Body of pancreas (tissue), 4 donors: ENCODE data around the gene RNF130. TPM values are rescaled to one million over a fixed set of nuclear protein-coding genes. Genes with fewer than 3 reads are reported as not detected.
A peak's percentile ranks its signal among the peaks of the same experiment; 100 is the strongest.

Source experiments
- ATAC-seq: fragments of 150-250 bp; one replicate; pipeline ENCODE4 v1.9.1; 2016
- DNase-seq, 4 donors: peaks; one replicate each; pipeline ENCODE4 v3.0.0-alpha.2; 2019
- H3K27ac ChIP-seq, 4 donors: fragments of 200-600 bp; sonication (generic); 1 replicate in 3 of 4; 2 replicates in 1 of 4; pipeline versions ENCODE4 v1.5.1 to v1.6.1; 2016 to 2019; ENCODE audit warnings: mild to moderate bottlenecking in 1 of 4, mixed read lengths in 1 of 4, moderate library complexity in 1 of 4
- H3K27me3 ChIP-seq, 2 donors: fragments of 200-600 bp; sonication (generic); one replicate each; pipeline ENCODE4 v1.6.0; 2016; ENCODE audit warnings: mild to moderate bottlenecking in 1 of 2
- H3K36me3 ChIP-seq, 2 donors: fragments of 200-600 bp; sonication (generic); replicated peaks in 1 of 2; 2 replicates each; pipeline ENCODE4 v1.5.1; 2016; ENCODE audit warnings: low read depth in 2 of 2; ENCODE audit not compliant: insufficient read depth in 1 of 2
- H3K4me1 ChIP-seq: fragments of 200-600 bp; sonication (generic); one replicate; pipeline ENCODE4 v1.6.0; 2016
- H3K4me3 ChIP-seq, 2 donors: fragments of 200-600 bp; sonication (generic); 1 replicate in 1 of 2; 2 replicates in 1 of 2; pipeline ENCODE4 v1.5.1; 2016 to 2019
- H3K9me3 ChIP-seq, 3 donors: fragments of 200-600 bp; sonication (generic); 1 replicate in 2 of 3; 2 replicates in 1 of 3; pipeline ENCODE4 v1.5.1; 2016
- POLR2A ChIP-seq, 3 donors: fragments of 450-650 bp; IDR thresholded peaks; one replicate each; pipeline ENCODE4 v1.6.1; 2016; ENCODE audit warnings: antibody characterized with exemption in 3 of 3, mild to moderate bottlenecking in 2 of 3
- WGBS, 2 donors: methylation state at CpG; one replicate each; pipeline ENCODE4 v1.1.5; 2017; 5-methylcytosine and 5-hydroxymethylcytosine counted together
- intact Hi-C: fragments of 100-400 bp; cut with DNase I; formaldehyde crosslinking; loops from one replicate; pipeline ENCODE4 v1.15.1; 2023
- total RNA-seq, 2 donors: library from RNA; depleted of rRNA; stranded (reverse); fragments of >200 nt; gene quantifications; one replicate each; pipeline ENCODE4 v1.1.0, GENCODE V29; 2016
- TF ChIP-seq, protein P1 (sequence below), 7 experiments: fragments of 450-650 bp in 4 of 7; fragments of 200-600 bp in 3 of 7; sonication (generic) in 3 of 7; IDR thresholded peaks; one replicate each; pipeline ENCODE4 v1.5.1; 2016 to 2019; ENCODE audit warnings: antibody characterized with exemption in 7 of 7

The RNF130 gene
- total RNA-seq, 2 donors from 2014 or later: 32.3 to 58.9 TPM

DNA sequence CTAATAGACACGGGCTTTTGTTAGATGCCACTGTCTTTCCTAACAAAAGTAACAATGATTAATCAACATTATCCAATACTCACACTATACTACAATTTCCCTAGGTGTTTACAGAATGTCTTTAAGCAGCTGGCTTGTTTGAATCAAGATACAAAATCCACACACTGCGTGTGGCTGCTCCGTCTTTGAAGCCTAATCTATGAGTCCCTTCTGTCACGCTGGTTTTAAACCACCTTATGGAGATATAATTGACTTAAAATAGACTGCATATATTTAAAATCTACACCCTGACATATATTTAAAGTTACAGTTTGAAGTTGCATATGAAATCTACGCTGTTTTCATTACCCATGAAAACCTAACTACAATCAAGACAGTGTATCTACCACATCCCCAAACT is 89.9 kb downstream of the RNF130 start:
- H3K27me3 ChIP-seq: no peaks in the 10 kb centered on the region
- H3K4me3 ChIP-seq: no peak overlapping the region
- no peaks in the 10 kb centered on the region for H3K9me3 ChIP-seq
- H3K4me1 ChIP-seq: no peaks in the 10 kb centered on the region
- no peak for ATAC-seq
- H3K36me3 ChIP-seq: peaks cover 0 to 10% of the 10 kb centered on the region in 2 donors
- TF ChIP-seq, protein P1, sequence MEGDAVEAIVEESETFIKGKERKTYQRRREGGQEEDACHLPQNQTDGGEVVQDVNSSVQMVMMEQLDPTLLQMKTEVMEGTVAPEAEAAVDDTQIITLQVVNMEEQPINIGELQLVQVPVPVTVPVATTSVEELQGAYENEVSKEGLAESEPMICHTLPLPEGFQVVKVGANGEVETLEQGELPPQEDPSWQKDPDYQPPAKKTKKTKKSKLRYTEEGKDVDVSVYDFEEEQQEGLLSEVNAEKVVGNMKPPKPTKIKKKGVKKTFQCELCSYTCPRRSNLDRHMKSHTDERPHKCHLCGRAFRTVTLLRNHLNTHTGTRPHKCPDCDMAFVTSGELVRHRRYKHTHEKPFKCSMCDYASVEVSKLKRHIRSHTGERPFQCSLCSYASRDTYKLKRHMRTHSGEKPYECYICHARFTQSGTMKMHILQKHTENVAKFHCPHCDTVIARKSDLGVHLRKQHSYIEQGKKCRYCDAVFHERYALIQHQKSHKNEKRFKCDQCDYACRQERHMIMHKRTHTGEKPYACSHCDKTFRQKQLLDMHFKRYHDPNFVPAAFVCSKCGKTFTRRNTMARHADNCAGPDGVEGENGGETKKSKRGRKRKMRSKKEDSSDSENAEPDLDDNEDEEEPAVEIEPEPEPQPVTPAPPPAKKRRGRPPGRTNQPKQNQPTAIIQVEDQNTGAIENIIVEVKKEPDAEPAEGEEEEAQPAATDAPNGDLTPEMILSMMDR (IDR thresholded peaks at IDR 0.05): no peak
- no peak for TF ChIP-seq POLR2A (IDR thresholded peaks at IDR 0.05)
- intact Hi-C loops: loop anchor here (5.0 kb wide), 1 partner anchor 116 kb away; no protein-coding TSS in a partner anchor
- DNase-seq: no peak
- 70 to 75% methylated on average over 5 of the region's 5 CpGs for whole genome bisulfite sequencing, 2 donors
- no peak overlapping the region for H3K27ac ChIP-seq

DNA sequence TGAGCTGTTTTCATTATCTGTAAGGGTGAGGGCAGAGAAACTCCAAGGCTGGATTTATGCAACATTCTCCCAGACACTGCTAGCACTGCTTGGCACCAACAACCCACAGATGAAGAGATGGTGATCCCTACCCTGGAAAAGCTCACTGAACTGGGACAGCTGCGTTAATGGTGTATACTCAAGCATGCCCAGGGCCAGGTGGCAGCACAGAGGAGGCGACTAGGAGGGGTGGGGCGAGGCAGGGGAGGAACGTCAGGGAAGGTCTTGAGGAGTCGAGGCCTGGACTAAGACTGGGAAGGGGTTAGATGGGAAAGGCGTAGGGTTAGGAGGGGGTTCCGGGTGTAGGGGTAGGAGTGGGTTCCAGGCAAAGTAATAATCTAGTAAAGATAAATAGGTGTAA is 90.8 kb downstream of the RNF130 start:
- intact Hi-C loops: loop anchor here (5.0 kb wide), 1 partner anchor 117 kb away; no protein-coding TSS in a partner anchor
- TF ChIP-seq, protein P1 (IDR thresholded peaks at IDR 0.05): no peak
- TF ChIP-seq POLR2A (IDR thresholded peaks at IDR 0.05): no peak
- Histone ChIP-seq H3K4me1 (no peaks in the 10 kb centered on the region), H3K27ac (no peak overlapping the region), H3K4me3 (no peak overlapping the region), H3K36me3 (peaks cover 0 to 10% of the 10 kb centered on the region in 2 donors), H3K9me3 (no peaks in the 10 kb centered on the region), H3K27me3 (no peaks in the 10 kb centered on the region)
- ATAC-seq (no peak), DNase-seq (no peak)
- 90% methylated on average over 7 of the region's 7 CpGs for WGBS, 2 donors

DNA sequence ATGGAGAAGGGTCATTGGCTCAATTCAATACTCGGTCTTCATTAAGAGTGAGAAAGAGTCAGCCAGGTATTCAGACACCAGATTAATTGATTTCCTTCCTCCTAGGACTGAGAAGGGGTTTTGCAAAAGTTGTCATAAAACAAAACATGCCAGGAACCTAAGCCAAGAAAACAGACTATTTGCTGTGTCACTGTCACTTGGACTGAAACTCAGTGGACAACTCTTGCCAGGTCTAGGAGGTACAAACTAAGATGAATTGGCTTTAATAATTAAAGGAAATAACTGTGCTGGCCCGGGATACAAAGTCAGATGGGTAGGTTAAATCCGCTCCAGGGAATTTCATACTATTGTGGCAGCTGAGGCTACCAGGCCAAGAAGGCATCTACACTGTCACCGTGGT is 92.8 kb downstream of the RNF130 start:
- H3K4me1 ChIP-seq: no peaks in the 10 kb centered on the region
- no peaks in the 10 kb centered on the region for H3K27me3 ChIP-seq
- peaks cover 0 to 10% of the 10 kb centered on the region in 2 donors for H3K36me3 ChIP-seq
- H3K4me3 ChIP-seq: no peak overlapping the region
- intact Hi-C loops: no loop called here
- ATAC-seq (no peak), DNase-seq (no peak)
- WGBS, 2 donors: 68 to 75% methylated on average over 4 of the region's 4 CpGs
- H3K9me3 ChIP-seq: no peaks in the 10 kb centered on the region
- TF ChIP-seq, protein P1 (IDR thresholded peaks at IDR 0.05): no peak
- no peak overlapping the region for H3K27ac ChIP-seq

DNA sequence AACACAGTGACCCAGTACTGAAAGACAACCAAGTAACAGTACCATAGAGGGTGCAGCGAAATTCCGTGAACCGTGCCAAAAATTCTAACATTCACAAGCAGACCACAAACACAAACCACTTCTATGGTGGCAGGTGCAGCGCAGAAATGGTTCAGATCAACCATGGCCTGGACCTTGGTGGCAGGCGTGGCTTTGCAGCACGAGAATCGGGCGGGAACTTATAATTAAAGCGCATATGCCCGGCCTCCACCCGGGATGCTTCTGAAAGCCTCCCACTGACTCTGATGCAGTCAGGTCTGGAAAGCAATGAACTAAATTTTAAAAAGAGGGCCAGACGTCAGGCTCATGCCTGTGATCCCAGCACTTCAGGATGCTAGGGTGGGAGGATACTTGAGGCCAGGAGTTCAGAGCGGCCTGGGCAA is 95.8 kb downstream of the RNF130 start:
- no peak overlapping the region for H3K27ac ChIP-seq
- H3K36me3 ChIP-seq: peaks cover 0 to 10% of the 10 kb centered on the region in 2 donors
- intact Hi-C loops: no loop called here
- ATAC-seq (no peak), DNase-seq (no peak)
- H3K27me3 ChIP-seq: no peaks in the 10 kb centered on the region
- no peaks in the 10 kb centered on the region for H3K4me1 ChIP-seq
- TF ChIP-seq, protein P1 (IDR thresholded peaks at IDR 0.05): no peak
- TF ChIP-seq POLR2A (IDR thresholded peaks at IDR 0.05): no peak
- no peaks in the 10 kb centered on the region for H3K9me3 ChIP-seq
- 92 to 99% methylated on average over 13 of the region's 13 CpGs for WGBS, 2 donors
- H3K4me3 ChIP-seq: no peak overlapping the region

DNA sequence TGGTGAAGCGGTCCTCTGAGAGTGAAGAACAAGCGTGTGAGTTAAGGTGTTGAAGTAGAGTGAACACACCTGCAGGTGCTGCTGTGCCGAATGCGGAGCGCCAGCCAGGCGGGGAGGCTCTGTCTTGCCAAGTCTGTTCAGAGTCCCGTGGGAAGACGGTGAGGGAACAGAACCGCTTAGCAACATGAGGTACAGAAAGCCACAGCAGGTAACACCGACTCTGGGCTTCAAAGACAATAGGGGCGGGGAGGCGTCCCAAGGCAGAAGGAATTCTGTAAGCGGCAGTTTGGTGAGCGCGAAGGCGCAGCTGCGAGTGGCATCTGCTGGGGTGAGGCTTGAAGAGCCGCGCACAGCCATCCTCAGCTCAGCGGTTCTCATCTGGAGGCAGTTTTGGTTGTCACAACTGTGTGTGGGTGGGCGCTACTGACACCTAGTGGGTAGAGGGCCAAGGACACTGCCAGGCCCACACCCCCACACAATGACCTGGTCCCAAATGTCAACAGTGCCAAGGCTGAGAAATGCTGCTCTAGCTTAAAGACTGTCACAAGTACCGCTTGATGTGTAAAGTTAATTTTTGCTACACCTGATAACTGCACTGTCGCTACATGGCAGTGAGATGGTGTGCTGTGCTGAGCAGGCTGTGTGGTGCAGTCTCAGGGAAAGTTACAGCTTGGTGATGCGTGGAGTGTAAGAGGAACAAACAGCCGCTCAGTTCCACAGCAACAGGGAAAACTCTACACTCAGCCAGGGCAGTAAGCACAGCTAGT is 96.4 kb downstream of the RNF130 start:
- TF ChIP-seq, protein P1 (IDR thresholded peaks at IDR 0.05): peak in 3 of 7 experiments; percentile 24 to 27 (median 25)
- no peak for TF ChIP-seq POLR2A (IDR thresholded peaks at IDR 0.05)
- Histone ChIP-seq H3K27ac (no peak overlapping the region), H3K9me3 (no peaks in the 10 kb centered on the region), H3K4me1 (no peaks in the 10 kb centered on the region), H3K27me3 (no peaks in the 10 kb centered on the region), H3K36me3 (peaks cover 0 to 10% of the 10 kb centered on the region in 2 donors), H3K4me3 (no peak overlapping the region)
- 85 to 90% methylated on average over 20 to 25 of the region's 25 CpGs for WGBS, 2 donors
- DNase-seq: peak in 3 of 4 donors; percentile 31 to 40 (median 39)
- intact Hi-C loops: no loop called here
- ATAC-seq: no peak
